Left cardiac atrium (tissue), 4 donors: ENCODE data around the gene NIPA2. TPM values are rescaled to one million over a fixed set of nuclear protein-coding genes. Genes with fewer than 3 reads are reported as not detected.

Source experiments
- ATAC-seq, 2 donors: fragments of 200-7000 bp; cut with Tn5 transposase; one replicate each; pipeline ENCODE4 v1.9.1; 2020; ENCODE audit warnings: mild to moderate bottlenecking in 2 of 2, moderate library complexity in 2 of 2
- DNase-seq: peaks from one replicate; pipeline ENCODE4 v3.0.0-alpha.2; 2020
- intact Hi-C, 2 donors: fragments of 100-400 bp; cut with DNase I; formaldehyde crosslinking; loops; one replicate each; pipeline versions ENCODE4 v1.14.1 to v1.15.1; 2022 to 2023
- total RNA-seq, 2 donors: library from RNA; stranded (reverse); fragmentation: NEBNext Ultra II Directional; extraction: Animal tissue kit (Norgen Biotek cat#: 25700); gene quantifications; one replicate each; pipeline ENCODE4 v1.2.1, GENCODE V29; 2021
- donor health status: DM: no; HTN: yes; CAD: no.
- donor health status: DM: no; HTN: yes; CAD: no; lungs with severe emphysema.
- donor health status: DM: yes; HTN: yes; CAD: no.
- donor health status: Dilated cardiomyopathy.

The NIPA2 gene
- total RNA-seq, 2 donors from 2014 or later, result 23.7 to 35.6 TPM

- intact Hi-C loops, result no loop called here
- no peak for ATAC-seq
- DNase-seq, result no peak
Observed at GRCh38 chr15:22823495-22824128, 14.9 kb upstream of the NIPA2 start.

- no peak for ATAC-seq
- no peak for DNase-seq
- intact Hi-C loops, result no loop called here
Observed at GRCh38 chr15:22827125-22827524, 11.3 kb upstream of the NIPA2 start.

GRCh38 chr15:22831473-22831872 lies 7.0 kb upstream of the NIPA2 start:
- intact Hi-C loops, result no loop called here
- DNase-seq, result no peak
- ATAC-seq, result no peak

GRCh38 chr15:22839046-22839695 lies 705 bp downstream of the NIPA2 start:
- intact Hi-C loops, result loop anchor here in 1 of 2 donors (5.0 kb wide), 1 partner anchor 52 kb away; the partner anchor contains the start of gene NIPA1
- no peak for ATAC-seq
- no peak for DNase-seq

GRCh38 chr15:22844421-22845288 lies 6.2 kb downstream of the NIPA2 start:
- intact Hi-C loops, result loop anchor here in 1 of 2 donors (10.0 kb wide), 1 partner anchor 60 kb away; no protein-coding TSS in a partner anchor
- no peak for DNase-seq
- no peak for ATAC-seq

- intact Hi-C loops, result loop anchor here in 1 of 2 donors (10.0 kb wide), 1 partner anchor 59 kb away; no protein-coding TSS in a partner anchor
- ATAC-seq (no peak), DNase-seq (no peak)
Observed at GRCh38 chr15:22845289-22845900, 6.9 kb downstream of the NIPA2 start.

GRCh38 chr15:22846073-22846472 lies 7.6 kb downstream of the NIPA2 start:
- DNase-seq, result no peak
- ATAC-seq, result no peak
- intact Hi-C loops, result loop anchor here in 1 of 2 donors (10.0 kb wide), 1 partner anchor 59 kb away; no protein-coding TSS in a partner anchor

GRCh38 chr15:22850055-22850454 lies 11.6 kb downstream of the NIPA2 start:
- DNase-seq, result no peak
- intact Hi-C loops, result no loop called here
- ATAC-seq, result peak in 1 of 2 donors; percentile 81

GRCh38 chr15:22851513-22851912 lies 13.0 kb downstream of the NIPA2 start:
- DNase-seq (no peak), ATAC-seq (no peak)
- intact Hi-C loops, result no loop called here

GRCh38 chr15:22855791-22856190 lies 17.3 kb downstream of the NIPA2 start:
- DNase-seq, result no peak
- intact Hi-C loops, result no loop called here

GRCh38 chr15:22856659-22857058 lies 18.2 kb downstream of the NIPA2 start:
- DNase-seq (no peak), ATAC-seq (peak in 1 of 2 donors; percentile 50)
- intact Hi-C loops, result no loop called here

More at GRCh38 chr15:22855791-22856190, 17.3 kb downstream of the NIPA2 start:
- peak in 1 of 2 donors; percentile 30 for ATAC-seq

GRCh38 chr15:22861161-22861560 lies 22.7 kb downstream of the NIPA2 start:
- DNase-seq, result no peak
- intact Hi-C loops, result no loop called here
- no peak for ATAC-seq

- intact Hi-C loops, result no loop called here
- DNase-seq (no peak), ATAC-seq (peak in 1 of 2 donors; percentile 38)
Observed at GRCh38 chr15:22863356-22863755, 24.9 kb downstream of the NIPA2 start.

GRCh38 chr15:22866079-22866478 lies 27.6 kb downstream of the NIPA2 start:
- intact Hi-C loops, result no loop called here
- no peak for DNase-seq
- ATAC-seq, result no peak

GRCh38 chr15:22867886-22868285 lies 29.4 kb downstream of the NIPA2 start:
- intact Hi-C loops, result no loop called here
- ATAC-seq, result no peak
- no peak for DNase-seq

- DNase-seq (no peak), ATAC-seq (no peak)
- intact Hi-C loops, result no loop called here
Observed at GRCh38 chr15:22868495-22868894, 30.0 kb downstream of the NIPA2 start.

GRCh38 chr15:22868928-22869327 lies 30.5 kb downstream of the NIPA2 start:
- intact Hi-C loops, result no loop called here
- DNase-seq, result no peak

GRCh38 chr15:22869856-22870255 lies 31.4 kb downstream of the NIPA2 start:
- no peak for DNase-seq
- intact Hi-C loops, result no loop called here
- ATAC-seq, result no peak

More at GRCh38 chr15:22868928-22869327, 30.5 kb downstream of the NIPA2 start:
- ATAC-seq, result no peak

- DNase-seq, result no peak
- intact Hi-C loops, result no loop called here
- ATAC-seq, result no peak
Observed at GRCh38 chr15:22870865-22871264, 32.4 kb downstream of the NIPA2 start.
